ENCODE measurements around the gene POU4F3. TPM values are rescaled to one million over a fixed set of nuclear protein-coding genes. Genes with fewer than 3 reads are reported as not detected.

The POU4F3 gene, protein sequence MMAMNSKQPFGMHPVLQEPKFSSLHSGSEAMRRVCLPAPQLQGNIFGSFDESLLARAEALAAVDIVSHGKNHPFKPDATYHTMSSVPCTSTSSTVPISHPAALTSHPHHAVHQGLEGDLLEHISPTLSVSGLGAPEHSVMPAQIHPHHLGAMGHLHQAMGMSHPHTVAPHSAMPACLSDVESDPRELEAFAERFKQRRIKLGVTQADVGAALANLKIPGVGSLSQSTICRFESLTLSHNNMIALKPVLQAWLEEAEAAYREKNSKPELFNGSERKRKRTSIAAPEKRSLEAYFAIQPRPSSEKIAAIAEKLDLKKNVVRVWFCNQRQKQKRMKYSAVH
- total RNA-seq (under 1 TPM in 1 of 2 donors, not detected in 1; 0.09 TPM), polyA plus RNA-seq (under 1 TPM in 1 of 2 donors, not detected in 1; 0.05 TPM)
- long read RNA-seq, donor 1, result 0 reads
- long read RNA-seq, donor 2, result 0 reads
- long read RNA-seq, donor 3, result 0 reads
- long read RNA-seq, donor 4, result 0 reads
- long read RNA-seq, donor 5, result 0 reads

DNA sequence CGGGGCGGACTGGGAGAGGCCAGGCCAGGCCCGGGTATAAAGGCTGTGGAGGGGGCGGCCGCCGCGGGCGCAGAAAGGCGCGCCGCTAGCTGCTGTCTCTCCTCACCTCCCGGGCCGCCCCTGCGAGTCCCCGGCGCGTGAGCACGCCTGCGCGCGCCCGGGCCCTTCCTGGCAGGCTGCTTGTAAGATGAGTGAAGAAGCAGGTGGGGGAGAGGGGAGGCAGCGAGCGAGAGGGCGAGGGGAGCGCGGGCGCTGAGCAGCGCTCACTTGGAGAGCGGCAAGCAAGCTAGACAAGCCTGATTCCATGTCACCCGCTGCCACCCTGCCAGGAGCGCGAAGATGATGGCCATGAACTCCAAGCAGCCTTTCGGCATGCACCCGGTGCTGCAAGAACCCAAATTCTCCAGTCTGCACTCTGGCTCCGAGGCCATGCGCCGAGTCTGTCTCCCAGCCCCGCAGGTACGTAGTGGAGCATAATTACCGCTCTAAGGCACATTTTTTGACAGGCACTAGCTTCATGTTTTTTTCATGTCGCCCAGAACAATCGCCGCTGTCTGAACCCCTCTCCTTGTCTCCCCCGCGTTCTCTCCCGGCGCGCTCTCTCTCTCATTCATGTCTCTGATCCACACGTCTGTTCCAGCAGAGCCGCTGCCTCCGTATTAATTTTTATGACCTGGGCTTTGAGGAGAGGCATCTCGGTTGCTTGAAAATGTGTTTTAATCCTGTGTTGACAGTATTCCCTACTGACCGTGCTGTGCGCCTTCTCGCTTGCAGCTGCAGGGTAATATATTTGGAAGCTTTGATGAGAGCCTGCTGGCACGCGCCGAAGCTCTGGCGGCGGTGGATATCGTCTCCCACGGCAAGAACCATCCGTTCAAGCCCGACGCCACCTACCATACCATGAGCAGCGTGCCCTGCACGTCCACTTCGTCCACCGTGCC is at the start of gene POU4F3:
Gene POU4F3 (plus strand): TSS at position 66 of the 941 bp plus-strand sequence. CDS start 274 bp downstream, at position 340.
- TF ChIP-seq, protein P1, sequence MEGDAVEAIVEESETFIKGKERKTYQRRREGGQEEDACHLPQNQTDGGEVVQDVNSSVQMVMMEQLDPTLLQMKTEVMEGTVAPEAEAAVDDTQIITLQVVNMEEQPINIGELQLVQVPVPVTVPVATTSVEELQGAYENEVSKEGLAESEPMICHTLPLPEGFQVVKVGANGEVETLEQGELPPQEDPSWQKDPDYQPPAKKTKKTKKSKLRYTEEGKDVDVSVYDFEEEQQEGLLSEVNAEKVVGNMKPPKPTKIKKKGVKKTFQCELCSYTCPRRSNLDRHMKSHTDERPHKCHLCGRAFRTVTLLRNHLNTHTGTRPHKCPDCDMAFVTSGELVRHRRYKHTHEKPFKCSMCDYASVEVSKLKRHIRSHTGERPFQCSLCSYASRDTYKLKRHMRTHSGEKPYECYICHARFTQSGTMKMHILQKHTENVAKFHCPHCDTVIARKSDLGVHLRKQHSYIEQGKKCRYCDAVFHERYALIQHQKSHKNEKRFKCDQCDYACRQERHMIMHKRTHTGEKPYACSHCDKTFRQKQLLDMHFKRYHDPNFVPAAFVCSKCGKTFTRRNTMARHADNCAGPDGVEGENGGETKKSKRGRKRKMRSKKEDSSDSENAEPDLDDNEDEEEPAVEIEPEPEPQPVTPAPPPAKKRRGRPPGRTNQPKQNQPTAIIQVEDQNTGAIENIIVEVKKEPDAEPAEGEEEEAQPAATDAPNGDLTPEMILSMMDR (IDR thresholded peaks at IDR 0.05; ENCODE audit: control extremely low read depth, extremely low read depth), result no peak
- no peak within 1 kb of the TSS for H3K27ac ChIP-seq (ENCODE audit: low read depth in 1 of 2, low read length in 1 of 2)
- peaks cover 47 to 95% (median 87%) of the 10 kb centered on the region in 3 donors for H3K27me3 ChIP-seq (ENCODE audit: control insufficient read depth in 3 of 3, insufficient read depth in 3 of 3, low read length in 2 of 3)
- H3K4me1 ChIP-seq (ENCODE audit: control insufficient read depth in 5 of 5, insufficient read depth in 5 of 5, low read length in 5 of 5), result peaks cover 0 to 9% (median 0%) of the 10 kb centered on the region in 5 donors
- no peak for DNase-seq
- ATAC-seq (ENCODE audit: insufficient read depth, low FRiP score), result no peak
- H3K36me3 ChIP-seq (ENCODE audit: control insufficient read depth in 4 of 4, insufficient read depth in 4 of 4, low read length in 4 of 4), result no peaks in the 10 kb centered on the region
- 5% methylated on average over 67 to 70 of the region's 70 CpGs for WGBS, 2 donors
- no peak within 1 kb of the TSS for H3K9ac ChIP-seq (ENCODE audit: insufficient read depth in 1 of 2, low read length in 2 of 2)
- no peak within 1 kb of the TSS for H3K4me3 ChIP-seq
- peaks cover 0 to 34% (median 0%) of the 10 kb centered on the region in 4 donors for H3K9me3 ChIP-seq (ENCODE audit: control insufficient read depth in 4 of 4, insufficient read depth in 3 of 4, low read length in 3 of 4)

DNA sequence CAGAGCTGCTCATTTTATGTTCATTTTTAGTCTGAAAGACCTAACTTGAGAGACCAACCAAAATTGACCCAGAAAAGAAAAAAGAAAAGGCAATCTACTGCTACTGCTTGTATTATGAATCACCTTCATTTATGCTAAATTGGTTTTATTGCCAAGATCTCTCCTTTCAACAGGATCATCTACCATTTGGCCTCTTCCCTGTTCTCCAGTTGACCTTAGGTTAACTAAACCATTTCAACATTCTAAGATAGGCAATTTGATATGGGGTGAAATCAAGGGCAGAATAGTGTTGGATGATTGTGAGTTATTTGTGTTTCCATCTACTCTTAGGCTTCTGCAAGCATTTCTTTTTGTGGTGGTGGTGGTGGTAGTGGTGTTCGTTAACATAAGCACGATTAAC is 48.3 kb upstream of the POU4F3 start:
- Histone ChIP-seq H3K27ac (ENCODE audit: low read depth in 1 of 2, low read length in 1 of 2) (no peak overlapping the region), H3K4me3 (no peak overlapping the region), H3K9me3 (ENCODE audit: control insufficient read depth in 4 of 4, insufficient read depth in 3 of 4, low read length in 3 of 4) (no peaks in the 10 kb centered on the region), H3K9ac (ENCODE audit: insufficient read depth in 1 of 2, low read length in 2 of 2) (no peak overlapping the region), H3K27me3 (ENCODE audit: control insufficient read depth in 3 of 3, insufficient read depth in 3 of 3, low read length in 2 of 3) (no peaks in the 10 kb centered on the region), H3K36me3 (ENCODE audit: control insufficient read depth in 4 of 4, insufficient read depth in 4 of 4, low read length in 4 of 4) (peaks cover 0 to 6% (median 2%) of the 10 kb centered on the region in 4 donors), H3K4me1 (ENCODE audit: control insufficient read depth in 5 of 5, insufficient read depth in 5 of 5, low read length in 5 of 5) (peaks cover 0 to 3% (median 0%) of the 10 kb centered on the region in 5 donors)
- TF ChIP-seq, protein P1 (IDR thresholded peaks at IDR 0.05; ENCODE audit: control extremely low read depth, extremely low read depth), result no peak
- no peak for ATAC-seq (ENCODE audit: insufficient read depth, low FRiP score)
- 88 to 94% methylated on average over 2 of the region's 2 CpGs for WGBS, 2 donors
- no peak for DNase-seq

DNA sequence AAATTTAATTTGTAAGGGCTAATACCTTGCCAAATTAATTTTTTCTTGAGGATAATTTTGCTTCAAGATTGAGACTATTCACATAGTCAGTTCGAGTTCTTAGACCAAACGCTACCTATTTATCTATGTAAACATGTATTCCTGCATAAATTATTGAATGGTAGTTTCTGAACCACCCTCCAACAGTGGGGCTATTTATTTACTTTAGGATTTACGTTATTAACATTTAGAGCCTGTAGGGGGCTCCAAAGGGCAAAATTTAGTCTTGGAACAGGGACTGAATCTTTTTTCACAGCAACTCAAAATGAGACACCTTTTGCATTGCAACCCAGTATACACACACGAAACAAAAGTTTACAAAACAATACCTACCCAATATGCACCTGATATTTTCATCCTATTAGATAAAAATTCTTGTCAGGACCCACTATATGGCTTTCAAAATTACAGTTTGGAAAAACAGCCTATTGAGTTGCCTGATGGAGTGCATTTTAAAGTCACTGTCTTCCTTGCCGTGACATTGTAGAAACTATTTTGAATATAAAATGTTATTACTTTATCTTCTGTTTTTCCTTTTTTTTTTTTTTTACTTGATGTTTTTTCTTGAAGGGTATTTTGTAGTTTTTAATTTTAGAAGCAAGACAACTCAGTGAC is 47.1 kb upstream of the POU4F3 start:
- Histone ChIP-seq H3K4me1 (ENCODE audit: control insufficient read depth in 5 of 5, insufficient read depth in 5 of 5, low read length in 5 of 5) (peaks cover 0 to 2% (median 0%) of the 10 kb centered on the region in 5 donors), H3K4me3 (no peak overlapping the region), H3K36me3 (ENCODE audit: control insufficient read depth in 4 of 4, insufficient read depth in 4 of 4, low read length in 4 of 4) (peaks cover 0 to 6% (median 1%) of the 10 kb centered on the region in 4 donors), H3K9ac (ENCODE audit: insufficient read depth in 1 of 2, low read length in 2 of 2) (no peak overlapping the region), H3K27me3 (ENCODE audit: control insufficient read depth in 3 of 3, insufficient read depth in 3 of 3, low read length in 2 of 3) (peaks cover 0 to 2% (median 0%) of the 10 kb centered on the region in 3 donors), H3K9me3 (ENCODE audit: control insufficient read depth in 4 of 4, insufficient read depth in 3 of 4, low read length in 3 of 4) (no peaks in the 10 kb centered on the region), H3K27ac (ENCODE audit: low read depth in 1 of 2, low read length in 1 of 2) (no peak overlapping the region)
- TF ChIP-seq, protein P1 (IDR thresholded peaks at IDR 0.05; ENCODE audit: control extremely low read depth, extremely low read depth), result peak; percentile 8
- ATAC-seq (ENCODE audit: insufficient read depth, low FRiP score) (no peak), DNase-seq (peak in 2 of 3 donors; percentile 53 to 65)
- 23% methylated on average over 5 of the region's 5 CpGs for WGBS, 2 donors
